ENCODE results near the gene KCNAB1.

DNA sequence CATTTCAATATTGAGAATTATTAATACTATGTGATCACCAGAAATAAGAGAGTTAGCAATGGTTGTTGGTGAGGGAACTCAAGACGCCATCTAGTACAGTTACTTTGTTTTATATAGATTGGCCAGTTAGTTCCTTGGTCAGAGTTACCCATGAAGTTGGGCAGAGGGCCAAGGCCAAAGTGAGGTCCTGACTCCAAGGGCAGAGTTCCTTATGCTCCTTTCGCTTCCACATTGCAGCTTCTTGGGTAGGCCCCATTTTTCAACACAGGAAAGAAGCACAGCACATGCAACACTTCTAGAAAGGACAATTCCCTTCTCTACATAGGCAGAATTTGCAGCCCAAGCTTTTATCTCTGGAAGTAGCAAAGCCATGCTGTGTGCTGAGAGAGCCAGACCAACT is 178.6 kb downstream of the KCNAB1 start:
- TF ChIP-seq POLR2A (IDR thresholded peaks at IDR 0.05) = no peak
- TF ChIP-seq, protein P1, sequence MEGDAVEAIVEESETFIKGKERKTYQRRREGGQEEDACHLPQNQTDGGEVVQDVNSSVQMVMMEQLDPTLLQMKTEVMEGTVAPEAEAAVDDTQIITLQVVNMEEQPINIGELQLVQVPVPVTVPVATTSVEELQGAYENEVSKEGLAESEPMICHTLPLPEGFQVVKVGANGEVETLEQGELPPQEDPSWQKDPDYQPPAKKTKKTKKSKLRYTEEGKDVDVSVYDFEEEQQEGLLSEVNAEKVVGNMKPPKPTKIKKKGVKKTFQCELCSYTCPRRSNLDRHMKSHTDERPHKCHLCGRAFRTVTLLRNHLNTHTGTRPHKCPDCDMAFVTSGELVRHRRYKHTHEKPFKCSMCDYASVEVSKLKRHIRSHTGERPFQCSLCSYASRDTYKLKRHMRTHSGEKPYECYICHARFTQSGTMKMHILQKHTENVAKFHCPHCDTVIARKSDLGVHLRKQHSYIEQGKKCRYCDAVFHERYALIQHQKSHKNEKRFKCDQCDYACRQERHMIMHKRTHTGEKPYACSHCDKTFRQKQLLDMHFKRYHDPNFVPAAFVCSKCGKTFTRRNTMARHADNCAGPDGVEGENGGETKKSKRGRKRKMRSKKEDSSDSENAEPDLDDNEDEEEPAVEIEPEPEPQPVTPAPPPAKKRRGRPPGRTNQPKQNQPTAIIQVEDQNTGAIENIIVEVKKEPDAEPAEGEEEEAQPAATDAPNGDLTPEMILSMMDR (IDR thresholded peaks at IDR 0.05) = no peak
- TF ChIP-seq POLR2AphosphoS5 (IDR thresholded peaks at IDR 0.05) = no peak
- no peak for TF ChIP-seq EP300 (IDR thresholded peaks at IDR 0.05)

All from suprapubic skin (tissue), 4 donors.